Thyroid gland (tissue), 4 donors: ENCODE results near the gene GLB1L3.

ENCODE experiments used
- CTCF ChIP-seq, 6 experiments: fragments of 200-600 bp in 3 of 6; fragments of 450-650 bp in 3 of 6; sonication (generic) in 3 of 6; IDR thresholded peaks; one replicate each; pipeline ENCODE4 v1.5.1; 2016 to 2019; ENCODE audit warnings: antibody characterized with exemption in 6 of 6, mild to moderate bottlenecking in 2 of 6, inconsistent platforms in 1 of 6, moderate library complexity in 1 of 6
- POLR2A ChIP-seq, 2 donors: fragments of 450-650 bp; IDR thresholded peaks; one replicate each; pipeline ENCODE4 v1.6.1; 2017; ENCODE audit warnings: antibody characterized with exemption in 2 of 2, mild to moderate bottlenecking in 2 of 2, moderate library complexity in 1 of 2

GRCh38 chr11:134313821-134314607 is 37.8 kb downstream of the GLB1L3 start:
- TF ChIP-seq CTCF (IDR thresholded peaks at IDR 0.05) (no peak), POLR2A (IDR thresholded peaks at IDR 0.05) (no peak)
